Measurements from ENCODE around the gene SYNPO2.

SYNPO2 gene

GRCh38 chr4:119081943-119082342, 193.3 kb downstream of the SYNPO2 start:
- no peak for DNase-seq

- DNase-seq: no peak
Observed at GRCh38 chr4:119082661-119083060, 194.0 kb downstream of the SYNPO2 start.

- DNase-seq: no peak
Observed at GRCh38 chr4:119084513-119084912, 195.9 kb downstream of the SYNPO2 start.

GRCh38 chr4:119087121-119087520, 198.5 kb downstream of the SYNPO2 start:
- no peak for DNase-seq

- DNase-seq: no peak
Observed at GRCh38 chr4:119087656-119088055, 199.0 kb downstream of the SYNPO2 start.

GRCh38 chr4:119093042-119093827, 204.6 kb downstream of the SYNPO2 start:
- DNase-seq: no peak

GRCh38 chr4:119097282-119097900, 208.7 kb downstream of the SYNPO2 start:
- no peak for DNase-seq

- DNase-seq: no peak
Observed at GRCh38 chr4:119098306-119098705, 209.7 kb downstream of the SYNPO2 start.

- no peak for DNase-seq
Observed at GRCh38 chr4:119099227-119099810, 210.7 kb downstream of the SYNPO2 start.

GRCh38 chr4:119100655-119101054, 212.0 kb downstream of the SYNPO2 start:
- DNase-seq: no peak

- DNase-seq: no peak
Observed at GRCh38 chr4:119103263-119103662, 214.6 kb downstream of the SYNPO2 start.

- DNase-seq: no peak
Observed at GRCh38 chr4:119104644-119105273, 216.1 kb downstream of the SYNPO2 start.

GRCh38 chr4:119105605-119106004, 217.0 kb downstream of the SYNPO2 start:
- no peak for DNase-seq

GRCh38 chr4:119106036-119107000, 217.7 kb downstream of the SYNPO2 start:
- DNase-seq: no peak

- DNase-seq: no peak
Observed at GRCh38 chr4:119110121-119110520, 221.5 kb downstream of the SYNPO2 start.
